ENCODE data around the gene PITPNM2. TPM values are rescaled to one million over a fixed set of nuclear protein-coding genes. Genes with fewer than 3 reads are reported as not detected.

Gene PITPNM2
- total and polyA plus RNA-seq, 3 donors from 2014 or later, result 24.2 to 38.3 (median 25.3) TPM

GRCh38 chr12:123132951-123133619, 17.8 kb downstream of the PITPNM2 start:
- DNase-seq, result no peak
- Histone ChIP-seq H3K4me3 (no peak overlapping the region), H3K4me1 (no peaks in the 10 kb centered on the region), H3K9me3 (no peaks in the 10 kb centered on the region), H3K27ac (no peak overlapping the region), H3K36me3 (ENCODE audit: low read depth, missing control alignments) (no peaks in the 10 kb centered on the region), H3K27me3 (no peaks in the 10 kb centered on the region)
- 80 to 81% methylated on average over 3 of the region's 3 CpGs for WGBS, 2 donors
- intact Hi-C loops (cut with DNase I; ENCODE audit: low total_unique reads), result no loop called here
- no peak for TF ChIP-seq POLR2A (IDR thresholded peaks at IDR 0.05)
- TF ChIP-seq, protein P1, sequence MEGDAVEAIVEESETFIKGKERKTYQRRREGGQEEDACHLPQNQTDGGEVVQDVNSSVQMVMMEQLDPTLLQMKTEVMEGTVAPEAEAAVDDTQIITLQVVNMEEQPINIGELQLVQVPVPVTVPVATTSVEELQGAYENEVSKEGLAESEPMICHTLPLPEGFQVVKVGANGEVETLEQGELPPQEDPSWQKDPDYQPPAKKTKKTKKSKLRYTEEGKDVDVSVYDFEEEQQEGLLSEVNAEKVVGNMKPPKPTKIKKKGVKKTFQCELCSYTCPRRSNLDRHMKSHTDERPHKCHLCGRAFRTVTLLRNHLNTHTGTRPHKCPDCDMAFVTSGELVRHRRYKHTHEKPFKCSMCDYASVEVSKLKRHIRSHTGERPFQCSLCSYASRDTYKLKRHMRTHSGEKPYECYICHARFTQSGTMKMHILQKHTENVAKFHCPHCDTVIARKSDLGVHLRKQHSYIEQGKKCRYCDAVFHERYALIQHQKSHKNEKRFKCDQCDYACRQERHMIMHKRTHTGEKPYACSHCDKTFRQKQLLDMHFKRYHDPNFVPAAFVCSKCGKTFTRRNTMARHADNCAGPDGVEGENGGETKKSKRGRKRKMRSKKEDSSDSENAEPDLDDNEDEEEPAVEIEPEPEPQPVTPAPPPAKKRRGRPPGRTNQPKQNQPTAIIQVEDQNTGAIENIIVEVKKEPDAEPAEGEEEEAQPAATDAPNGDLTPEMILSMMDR (IDR thresholded peaks at IDR 0.05), result no peak

- WGBS, 2 donors, result 77 to 87% methylated on average over 12 of the region's 12 CpGs
- no peak for TF ChIP-seq POLR2A (IDR thresholded peaks at IDR 0.05)
- TF ChIP-seq, protein P1 (IDR thresholded peaks at IDR 0.05), result no peak
- Histone ChIP-seq H3K4me3 (no peak overlapping the region), H3K27me3 (no peaks in the 10 kb centered on the region), H3K9me3 (no peaks in the 10 kb centered on the region), H3K27ac (no peak overlapping the region), H3K4me1 (no peaks in the 10 kb centered on the region), H3K36me3 (ENCODE audit: low read depth, missing control alignments) (no peaks in the 10 kb centered on the region)
- DNase-seq, result no peak
- intact Hi-C loops (cut with DNase I; ENCODE audit: low total_unique reads), result no loop called here
Measured at GRCh38 chr12:123131879-123132402, 18.9 kb downstream of the PITPNM2 start.

DNA sequence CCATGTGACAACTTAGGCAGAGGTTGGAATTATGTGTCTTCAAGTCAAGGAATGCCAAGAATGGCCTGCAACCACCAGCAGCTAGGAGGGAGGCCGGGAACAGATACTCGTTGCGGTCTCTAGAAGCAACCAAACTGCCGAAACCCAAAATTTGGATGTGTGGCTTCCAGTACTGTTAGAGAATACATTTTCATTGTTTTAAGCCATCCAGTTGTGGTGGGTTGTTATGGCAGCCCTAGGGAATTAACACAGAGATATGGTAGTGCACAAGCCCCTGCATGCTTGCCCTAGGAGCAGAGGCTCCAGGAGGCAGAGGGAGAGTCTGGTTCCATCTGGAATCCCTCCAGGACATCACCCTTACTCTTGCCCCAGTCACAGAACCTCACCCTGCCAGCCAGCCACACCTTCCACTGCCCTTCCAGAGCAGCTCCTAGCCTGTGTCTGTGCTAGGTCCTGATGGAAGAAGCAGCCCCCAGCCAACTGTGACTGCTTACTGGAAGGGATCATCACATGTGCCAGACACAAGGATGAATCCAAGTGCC, 19.5 kb downstream of the PITPNM2 start:
- 78 to 90% methylated on average over 4 of the region's 4 CpGs for WGBS, 2 donors
- H3K4me3 ChIP-seq, result no peak overlapping the region
- no peak for DNase-seq
- H3K36me3 ChIP-seq (ENCODE audit: low read depth, missing control alignments), result no peaks in the 10 kb centered on the region
- H3K4me1 ChIP-seq, result peaks cover 3% of the 10 kb centered on the region
- no peaks in the 10 kb centered on the region for H3K9me3 ChIP-seq
- TF ChIP-seq, protein P1 (IDR thresholded peaks at IDR 0.05), result no peak
- TF ChIP-seq POLR2A (IDR thresholded peaks at IDR 0.05), result no peak
- H3K27me3 ChIP-seq, result no peaks in the 10 kb centered on the region
- intact Hi-C loops (cut with DNase I; ENCODE audit: low total_unique reads), result no loop called here
- H3K27ac ChIP-seq, result no peak overlapping the region

- no peaks in the 10 kb centered on the region for H3K27me3 ChIP-seq
- H3K27ac ChIP-seq, result no peak overlapping the region
- H3K9me3 ChIP-seq, result no peaks in the 10 kb centered on the region
- no peak overlapping the region for H3K4me3 ChIP-seq
- H3K36me3 ChIP-seq (ENCODE audit: low read depth, missing control alignments), result no peaks in the 10 kb centered on the region
- H3K4me1 ChIP-seq, result peaks cover 3% of the 10 kb centered on the region
- intact Hi-C loops (cut with DNase I; ENCODE audit: low total_unique reads), result no loop called here
- WGBS, 2 donors, result 84 to 86% methylated on average over 4 of the region's 4 CpGs
- DNase-seq, result no peak
- no peak for TF ChIP-seq POLR2A (IDR thresholded peaks at IDR 0.05)
- TF ChIP-seq, protein P1 (IDR thresholded peaks at IDR 0.05), result no peak
Measured at GRCh38 chr12:123129621-123130020, 21.3 kb downstream of the PITPNM2 start.

GRCh38 chr12:123127182-123127495, 23.8 kb downstream of the PITPNM2 start:
- Histone ChIP-seq H3K9me3 (no peaks in the 10 kb centered on the region), H3K36me3 (ENCODE audit: low read depth, missing control alignments) (no peaks in the 10 kb centered on the region), H3K4me3 (no peak overlapping the region), H3K27me3 (no peaks in the 10 kb centered on the region), H3K4me1 (peaks cover 3% of the 10 kb centered on the region), H3K27ac (no peak overlapping the region)
- intact Hi-C loops (cut with DNase I; ENCODE audit: low total_unique reads), result no loop called here
- no peak for TF ChIP-seq POLR2A (IDR thresholded peaks at IDR 0.05)
- TF ChIP-seq, protein P1 (IDR thresholded peaks at IDR 0.05), result no peak
- WGBS, 2 donors, result 93 to 98% methylated on average over 6 of the region's 6 CpGs
- DNase-seq, result no peak
